IPS DF 19.7 (cell line): ENCODE measurements around the gene PGBD5.

Experiments
- DNase-seq: peaks from one replicate; pipeline ENCODE4 v3.0.0-alpha.2; 2013; ENCODE audit warnings: low read depth, low spot score

The PGBD5 gene

DNA sequence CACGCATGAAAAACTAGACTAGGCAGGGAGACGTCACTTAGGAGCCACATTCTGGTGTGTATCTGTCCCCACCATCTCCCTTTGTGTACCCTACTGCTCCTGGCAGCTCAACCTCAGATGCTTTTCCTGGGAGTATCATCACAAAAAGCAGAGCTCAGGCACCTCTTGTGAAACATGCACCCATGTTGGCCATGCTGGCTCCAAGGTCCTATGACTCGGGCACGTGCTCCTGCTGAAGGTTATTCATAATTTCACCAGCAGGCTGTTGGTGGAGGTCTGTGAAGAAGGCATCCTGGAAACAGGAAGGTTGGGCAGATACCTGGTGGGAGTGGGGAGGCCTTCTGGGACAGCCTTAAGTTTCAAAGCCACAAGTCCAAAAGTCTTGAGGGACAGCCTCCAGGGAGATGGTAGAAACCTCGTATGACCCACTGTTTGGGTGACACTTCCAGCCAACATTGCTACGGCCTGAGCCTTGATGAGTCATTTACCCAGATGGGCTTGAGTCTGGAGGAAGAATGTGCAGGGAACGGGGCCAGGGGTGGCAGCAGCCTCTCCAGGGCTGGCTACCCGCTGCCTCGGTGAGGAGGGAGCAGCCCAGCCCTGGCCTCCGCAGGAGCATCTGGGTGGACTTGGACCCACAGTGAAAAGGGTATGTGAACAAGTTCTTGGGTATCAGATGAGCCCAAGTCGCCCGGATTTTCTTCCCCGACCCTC, 75.8 kb downstream of the PGBD5 start:
- DNase-seq: no peak

DNA sequence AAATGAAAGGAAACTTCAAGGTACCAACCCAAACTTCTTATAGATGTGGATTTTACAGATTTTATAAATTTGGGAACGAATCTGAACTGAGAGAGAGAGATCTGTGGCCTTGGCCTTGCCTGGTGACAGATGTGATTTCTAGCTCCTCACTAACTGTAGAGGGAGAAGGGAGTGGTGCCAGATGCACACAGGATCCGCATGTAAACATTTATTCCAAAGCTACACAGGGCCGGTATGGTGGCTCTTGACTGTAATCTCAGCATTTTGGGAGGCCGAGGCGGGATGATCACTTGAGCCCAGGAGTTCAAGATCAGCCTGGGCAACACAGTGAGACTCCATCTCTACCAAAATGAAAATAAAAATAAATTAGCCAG, 77.1 kb downstream of the PGBD5 start:
- DNase-seq: no peak

DNA sequence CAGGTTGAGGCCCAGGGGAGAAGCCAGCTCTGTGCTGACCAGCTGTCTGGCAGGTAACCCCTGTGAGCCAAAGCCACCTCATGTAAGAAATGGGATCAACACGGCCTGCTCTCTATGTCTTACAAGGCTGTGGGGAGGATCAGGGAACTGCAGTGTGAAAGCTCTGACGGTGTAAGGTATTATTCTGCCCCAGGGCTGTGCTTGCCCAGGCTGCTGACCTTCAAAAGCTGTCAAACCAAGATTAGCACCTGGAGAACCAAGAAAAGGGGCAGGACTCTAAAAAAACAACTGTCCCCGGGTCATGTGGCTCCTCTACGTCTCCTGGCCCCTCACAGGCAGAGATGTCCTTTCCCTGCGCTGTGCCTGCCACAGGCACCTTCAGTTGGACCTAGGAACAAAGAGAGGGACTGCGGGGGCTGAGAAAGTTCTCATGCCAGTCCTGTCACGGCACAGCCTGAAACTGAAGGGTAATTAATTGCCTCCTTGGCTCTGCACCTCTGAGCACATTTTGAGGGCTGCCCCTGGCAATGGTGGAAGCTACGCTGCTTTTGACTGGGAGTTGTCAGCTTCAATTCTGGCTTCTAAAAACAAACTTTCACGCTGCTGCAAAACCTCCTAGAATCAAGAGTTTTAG, 77.6 kb downstream of the PGBD5 start:
- DNase-seq: no peak

DNA sequence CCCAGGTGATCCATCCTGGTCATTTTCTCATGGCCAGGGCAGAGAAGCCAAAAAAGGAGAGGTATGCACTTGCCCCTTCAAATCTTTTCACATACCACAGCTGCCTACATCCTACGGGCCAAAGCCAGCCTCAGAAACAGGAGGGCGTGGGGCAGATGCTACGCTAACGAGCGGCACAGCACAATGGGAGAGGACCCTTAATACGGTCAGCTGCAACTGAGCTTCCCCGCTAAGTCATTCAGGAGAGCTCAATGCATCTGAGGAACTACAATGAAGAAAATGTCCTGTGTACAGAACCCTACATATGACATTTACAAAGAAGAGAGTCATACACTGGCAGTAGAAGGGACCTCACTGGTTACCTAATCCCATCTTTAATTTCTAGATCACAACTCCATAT, 78.2 kb downstream of the PGBD5 start:
- DNase-seq: no peak

DNA sequence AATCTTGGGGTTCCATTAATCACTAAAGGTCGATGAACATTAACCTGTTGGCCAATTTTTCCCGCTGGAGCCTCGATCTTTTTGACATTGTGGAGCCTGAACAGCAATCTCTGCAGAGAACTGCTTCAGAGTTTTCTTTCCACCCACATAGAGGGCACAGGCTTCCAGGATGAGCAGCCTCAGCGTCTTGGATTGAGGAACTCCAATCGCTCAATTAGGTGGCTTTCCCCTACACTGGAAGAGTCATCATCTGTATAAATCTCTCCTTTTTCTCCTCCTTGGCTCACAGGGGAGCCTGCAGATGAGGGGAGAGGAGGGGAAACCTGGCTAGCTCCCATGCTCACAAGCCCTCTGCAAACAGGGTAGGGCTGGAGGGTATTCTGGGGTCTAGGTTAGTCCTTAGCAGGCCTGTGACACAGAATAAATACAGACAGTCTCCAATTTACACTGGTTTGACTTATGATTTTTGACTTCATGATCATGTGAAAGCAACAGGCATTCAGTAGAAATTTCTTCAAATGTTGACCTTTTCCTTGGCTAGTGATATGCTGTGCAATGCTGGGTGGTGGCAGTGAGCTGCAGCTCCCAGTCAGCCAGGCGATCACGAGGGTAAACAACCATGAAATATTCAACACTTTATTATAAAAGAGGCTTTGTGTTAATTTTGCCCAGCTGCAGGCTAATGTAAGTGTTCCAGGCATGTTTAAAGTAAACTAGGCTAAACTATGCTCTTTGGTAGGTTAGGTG, 80.8 kb downstream of the PGBD5 start:
- DNase-seq: no peak

DNA sequence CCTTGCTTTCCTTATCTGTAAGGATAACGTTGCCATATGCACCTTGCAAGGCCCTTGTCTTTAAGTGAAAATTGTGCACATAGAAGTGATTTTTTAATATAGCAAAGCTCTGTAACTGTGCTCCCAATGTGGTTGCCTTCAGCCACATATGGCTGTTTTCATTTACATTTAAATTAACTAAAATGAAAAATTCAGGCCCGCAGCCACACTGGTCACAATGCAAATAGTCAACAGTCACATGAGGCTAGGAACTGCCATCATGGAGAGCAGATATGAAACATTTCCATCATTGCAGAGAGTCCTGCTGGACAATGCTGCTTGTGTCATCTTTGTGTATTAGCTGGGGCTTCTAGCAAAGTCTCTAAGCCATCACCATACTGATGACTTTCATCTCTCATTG, 83.4 kb downstream of the PGBD5 start:
- DNase-seq: no peak

DNA sequence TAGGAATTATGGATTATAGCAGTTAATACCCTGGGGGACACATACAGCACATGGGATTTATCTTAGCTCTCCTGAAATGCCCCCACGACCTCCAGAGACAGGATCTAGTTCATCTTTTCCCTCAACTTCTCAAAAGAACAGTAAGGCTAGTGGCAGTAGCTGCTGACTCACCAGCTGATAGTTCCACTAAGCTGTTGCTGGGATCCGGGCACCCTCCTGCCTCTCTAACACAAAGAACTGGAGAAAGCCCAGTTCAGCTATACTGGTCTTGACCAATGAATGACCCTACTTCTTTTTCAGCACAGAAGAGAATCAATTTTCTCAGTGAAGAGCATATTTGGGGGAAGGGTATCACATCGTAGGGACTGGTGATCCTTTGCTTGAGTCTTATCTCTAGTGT, 84.1 kb downstream of the PGBD5 start:
- DNase-seq: no peak

DNA sequence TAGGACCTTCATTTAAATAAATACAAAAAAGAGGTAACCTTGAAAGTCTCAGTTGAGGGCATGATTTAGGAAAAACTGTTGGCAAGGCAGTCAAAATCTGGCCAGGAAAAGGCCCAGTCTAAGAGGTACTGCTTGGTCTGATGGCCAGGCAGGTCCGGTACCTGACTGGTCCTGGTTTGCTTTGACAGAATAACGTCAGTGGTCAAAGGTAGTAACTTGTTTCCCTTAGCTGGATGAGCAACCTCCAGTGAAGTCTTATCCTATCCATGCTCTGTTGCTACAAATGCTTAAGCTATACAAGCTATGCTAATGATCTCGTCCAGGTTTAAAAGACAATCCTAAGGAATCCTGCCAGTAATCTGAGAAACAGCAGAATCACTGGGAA, 85.0 kb downstream of the PGBD5 start:
- no peak for DNase-seq

DNA sequence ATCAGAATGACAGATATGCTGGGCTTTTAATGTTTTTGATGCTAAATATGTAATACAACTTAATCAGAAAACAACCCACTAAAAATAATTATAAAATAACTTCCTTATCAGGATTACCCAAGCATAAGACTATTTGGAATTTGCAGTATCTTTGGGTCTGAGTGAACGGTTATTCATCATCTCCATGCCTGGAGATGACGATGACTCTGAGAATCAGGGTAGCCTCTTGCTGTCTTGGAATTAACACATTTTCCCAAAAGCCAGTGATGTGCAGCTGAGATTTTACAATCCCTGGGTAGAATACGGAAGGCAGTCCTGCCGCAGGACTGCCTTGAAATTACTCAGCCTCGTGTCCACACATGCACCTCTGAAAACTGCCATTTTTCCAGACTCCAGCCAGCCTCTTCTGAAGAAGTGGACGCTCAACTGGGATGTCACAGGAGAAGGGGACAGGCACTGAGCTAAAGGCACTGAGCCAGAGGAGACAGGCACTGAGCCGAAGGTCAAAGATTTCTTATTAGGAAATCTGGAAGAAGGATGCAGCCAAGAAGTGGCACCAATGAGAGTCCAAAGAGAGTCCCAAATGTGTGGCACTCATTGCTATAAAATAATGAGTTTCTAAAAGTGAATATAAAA, 85.5 kb downstream of the PGBD5 start:
- no peak for DNase-seq

DNA sequence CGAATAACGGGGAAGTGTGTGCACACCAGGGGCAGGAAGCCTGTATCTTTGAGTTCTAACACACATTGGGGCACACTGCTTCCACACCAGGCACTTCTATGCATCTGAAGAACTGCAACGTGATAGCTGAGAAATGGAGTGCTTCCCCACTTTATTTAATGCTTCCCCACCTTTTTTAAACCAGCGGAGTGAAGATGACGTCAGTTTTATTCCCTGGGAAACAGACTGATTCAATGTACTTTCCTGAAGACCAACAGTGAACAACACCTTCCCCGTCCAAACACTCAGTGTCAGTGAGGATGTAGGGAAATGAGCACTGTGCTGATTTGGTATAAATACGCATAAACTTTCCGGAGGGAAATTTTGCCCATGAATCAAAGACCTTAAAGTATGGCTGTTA, 87.1 kb downstream of the PGBD5 start:
- no peak for DNase-seq

DNA sequence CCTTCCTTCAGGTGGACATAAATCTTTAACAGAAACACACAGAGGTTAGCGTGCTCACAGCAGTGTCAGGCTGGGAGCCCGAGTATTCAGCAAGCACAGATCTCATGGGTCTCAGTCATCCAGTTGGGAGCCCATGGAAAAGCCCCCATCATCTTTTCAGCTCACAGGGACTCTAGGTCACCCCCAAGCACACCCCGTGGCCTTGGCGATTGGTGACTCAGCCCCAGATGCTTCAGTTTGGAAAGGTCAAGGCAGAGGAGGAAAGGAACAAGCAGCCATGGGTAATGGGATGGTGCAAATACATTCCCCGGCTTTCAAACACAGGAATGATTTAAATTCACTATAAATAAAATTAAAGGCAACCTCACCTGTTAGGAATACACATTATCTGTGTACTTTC, 88.9 kb downstream of the PGBD5 start:
- DNase-seq: no peak

DNA sequence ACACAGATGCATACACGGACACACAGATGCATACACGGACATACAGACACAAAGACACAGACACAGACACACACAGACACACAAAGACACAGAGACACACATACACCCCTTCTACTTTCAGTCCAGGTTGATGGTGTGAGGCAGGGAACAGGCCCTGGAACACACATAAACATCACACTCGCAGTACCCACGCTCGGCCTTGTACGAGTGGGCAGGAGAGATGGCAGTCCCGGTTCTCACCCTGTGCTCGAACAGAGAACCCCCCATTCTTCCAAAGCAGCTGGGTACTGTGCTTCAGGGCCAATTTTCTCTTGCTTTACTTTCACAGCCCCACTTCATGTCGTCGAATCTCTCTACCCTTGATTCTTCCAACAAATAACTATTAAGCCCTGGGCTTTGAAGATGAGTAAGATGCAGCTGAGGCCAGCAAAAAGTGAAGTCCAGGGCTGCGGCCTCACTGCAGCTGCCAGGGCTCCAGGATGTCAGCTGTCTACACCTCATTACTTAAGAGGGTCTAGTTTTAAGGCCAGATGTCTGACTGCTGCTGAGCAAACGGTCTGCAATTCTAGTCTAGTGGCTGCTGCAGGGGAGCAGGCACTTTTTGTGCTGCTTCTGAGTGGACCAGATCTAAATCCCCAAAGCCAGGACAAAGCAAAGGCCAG, 90.1 kb downstream of the PGBD5 start:
- DNase-seq: no peak

DNA sequence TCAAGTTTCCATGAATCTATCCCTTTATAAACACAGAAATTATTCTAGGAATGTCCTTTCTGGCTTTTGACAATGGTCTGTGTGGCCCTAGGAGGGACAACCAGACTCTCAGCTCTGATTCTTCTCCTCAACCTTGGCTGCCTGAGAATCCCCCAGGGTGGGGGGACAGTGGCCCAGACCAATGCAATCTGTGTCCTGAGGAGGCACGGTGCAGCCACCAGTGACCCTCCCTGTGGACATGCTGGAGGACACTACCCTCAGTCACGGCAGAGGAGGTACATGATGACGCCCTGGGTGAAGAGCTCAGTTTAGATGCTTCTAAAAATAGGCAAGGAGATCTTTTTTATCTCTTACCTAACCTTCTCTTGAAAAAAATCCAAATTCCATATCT, 91.7 kb downstream of the PGBD5 start:
- DNase-seq: no peak

DNA sequence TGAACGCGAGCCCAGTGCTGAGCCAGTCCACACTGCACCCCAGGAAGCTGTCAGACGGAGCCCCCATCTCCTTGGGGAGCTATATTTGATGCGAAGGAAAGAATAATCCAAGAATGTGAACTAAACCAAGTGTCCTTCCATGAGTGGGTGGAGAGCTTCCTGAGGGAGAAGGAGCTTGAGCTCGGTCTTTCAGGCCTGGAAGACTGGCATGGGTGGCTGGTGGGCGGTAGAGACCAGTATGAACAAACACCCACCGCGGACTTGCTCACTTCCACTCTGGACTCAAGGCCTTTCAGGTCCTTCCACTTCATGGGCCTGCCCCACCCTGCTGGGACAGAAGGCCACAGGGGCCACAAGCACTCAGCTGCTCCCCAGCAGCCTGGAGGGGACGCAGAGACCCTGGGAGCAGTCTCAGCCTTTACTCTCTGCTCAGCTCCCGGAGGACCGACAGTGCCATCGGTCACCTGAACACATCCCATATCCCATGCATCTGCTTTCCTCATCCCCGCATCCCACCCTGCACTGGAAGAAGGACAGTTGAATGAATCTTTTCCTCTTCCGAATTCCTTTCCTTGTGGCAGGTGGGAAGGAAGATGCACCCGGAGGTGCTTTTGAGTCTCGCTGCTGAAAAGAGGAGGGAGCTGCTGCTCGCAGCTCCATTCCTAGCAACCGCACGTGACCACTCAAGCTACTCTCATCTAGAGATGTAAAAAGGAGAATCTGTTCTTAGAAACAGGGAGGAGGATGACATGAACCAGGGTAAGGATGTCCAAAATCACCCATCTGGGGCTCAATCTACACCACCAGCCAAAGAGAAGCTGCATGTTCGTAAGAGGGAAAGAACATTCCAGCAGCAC, 92.3 kb downstream of the PGBD5 start:
- DNase-seq: no peak

DNA sequence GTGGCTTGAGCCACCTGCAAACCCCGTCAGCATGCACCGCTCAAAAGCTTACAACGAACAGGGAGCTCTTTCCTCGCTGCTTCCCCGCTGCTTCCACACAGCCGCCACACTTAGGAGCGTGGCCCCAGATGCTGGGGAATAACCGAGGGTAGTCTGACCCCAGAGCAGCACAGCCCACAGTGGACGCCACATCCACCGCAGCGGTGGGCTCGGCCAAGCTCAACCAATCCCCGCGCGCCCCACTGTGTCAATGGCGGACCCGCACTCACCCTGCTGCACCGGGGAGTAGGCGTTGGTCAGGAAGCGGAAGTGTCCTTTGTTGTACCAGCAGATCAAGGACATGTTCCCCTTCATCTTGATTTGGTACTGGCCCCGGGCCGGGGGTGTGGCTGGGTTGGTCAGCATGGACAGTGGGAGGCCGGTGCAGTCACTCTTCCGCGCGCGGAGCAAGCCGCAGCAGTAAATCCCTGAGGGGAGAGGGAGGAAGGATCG, 93.5 kb downstream of the PGBD5 start:
- no peak for DNase-seq

DNA sequence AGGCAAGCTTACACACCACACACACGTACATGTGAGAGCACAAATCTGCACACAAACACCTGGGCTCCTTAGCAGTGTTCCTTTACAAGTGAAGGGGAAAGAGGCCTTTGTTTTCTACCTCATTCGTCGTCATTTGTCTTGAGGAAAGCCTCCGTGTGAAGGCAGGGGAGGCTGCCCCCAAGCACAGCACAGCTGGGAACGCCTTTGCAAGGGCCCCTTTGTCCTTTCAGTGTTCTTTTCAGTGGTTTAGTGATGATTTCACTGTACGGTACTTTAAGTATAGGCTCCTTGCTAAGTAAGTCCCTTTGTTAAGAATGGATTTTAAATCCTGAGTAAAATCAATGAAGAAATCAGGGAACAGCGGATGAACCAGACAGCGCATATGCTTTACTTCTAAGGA, 94.1 kb downstream of the PGBD5 start:
- no peak for DNase-seq

DNA sequence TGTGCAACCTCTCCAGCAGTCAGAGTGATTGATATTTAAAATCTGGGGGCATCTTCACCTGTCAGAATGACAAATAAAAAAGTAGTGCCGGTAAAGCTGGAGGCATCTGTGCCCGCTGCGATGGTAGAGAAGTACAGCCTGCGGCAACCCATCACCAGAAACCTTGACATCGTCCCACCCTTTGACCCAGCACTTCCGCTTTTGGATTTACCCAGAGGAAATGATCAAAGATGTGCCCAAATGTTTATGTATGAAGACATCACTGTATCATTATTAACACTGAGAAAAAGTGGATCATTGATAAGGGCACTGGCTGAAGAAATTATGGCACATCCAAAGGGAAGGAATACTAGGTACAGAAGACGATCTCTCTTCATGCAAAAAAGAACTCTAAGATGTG, 96.0 kb downstream of the PGBD5 start:
- no peak for DNase-seq

DNA sequence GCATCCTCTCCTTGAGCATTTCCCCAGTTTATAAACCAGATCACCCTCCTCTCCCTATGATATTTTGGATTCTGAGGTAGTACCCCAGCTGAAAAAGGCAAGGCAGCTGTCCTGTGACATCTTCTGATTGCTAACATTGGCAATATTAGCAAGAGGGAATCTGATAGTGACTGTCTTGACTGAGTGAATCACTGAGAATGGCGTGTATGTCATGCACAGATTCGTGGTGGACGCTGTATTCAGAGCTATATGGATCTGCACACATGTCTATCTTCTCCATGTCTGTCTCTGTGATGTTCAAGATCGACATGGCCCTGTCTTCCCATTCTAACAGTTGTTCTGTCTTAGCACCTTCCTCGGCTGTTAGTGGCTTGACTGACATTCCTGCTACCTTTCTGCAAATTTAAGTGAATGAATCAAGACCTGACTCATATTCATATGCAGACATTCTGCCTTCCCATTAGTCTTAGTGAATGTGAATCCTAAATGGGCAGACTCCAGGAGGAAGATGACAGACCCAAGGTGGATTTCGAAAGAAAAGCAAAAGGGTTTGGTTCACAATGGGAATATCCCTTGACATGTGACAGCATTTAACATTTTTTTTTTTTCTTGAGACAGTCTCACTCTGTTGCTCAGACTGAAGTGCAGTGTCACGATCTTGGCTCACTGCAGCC, 97.7 kb downstream of the PGBD5 start:
- no peak for DNase-seq

DNA sequence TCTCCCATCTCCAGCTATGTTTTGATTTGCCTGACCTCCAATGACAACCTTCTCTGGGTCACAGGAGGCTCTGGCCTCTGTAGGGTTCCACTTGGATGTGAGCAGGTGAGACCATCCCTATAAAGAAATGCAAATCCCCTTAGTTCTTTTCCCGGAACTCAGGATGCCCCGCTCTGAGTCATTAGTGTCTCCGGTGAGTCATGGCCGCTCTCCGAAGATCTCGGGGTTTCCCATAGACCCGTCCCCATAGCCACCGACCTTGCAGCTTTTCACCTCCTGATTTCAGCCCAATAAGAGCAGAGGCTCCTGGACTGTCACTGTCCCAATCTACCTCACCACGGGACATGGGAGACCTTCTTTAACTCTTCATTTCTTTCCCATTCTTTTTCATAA, 98.2 kb downstream of the PGBD5 start:
- DNase-seq: no peak
